Measurements from ENCODE around the gene ATF6.
A peak's percentile ranks its signal among the peaks of the same experiment; 100 is the strongest.

The ATF6 gene

DNA sequence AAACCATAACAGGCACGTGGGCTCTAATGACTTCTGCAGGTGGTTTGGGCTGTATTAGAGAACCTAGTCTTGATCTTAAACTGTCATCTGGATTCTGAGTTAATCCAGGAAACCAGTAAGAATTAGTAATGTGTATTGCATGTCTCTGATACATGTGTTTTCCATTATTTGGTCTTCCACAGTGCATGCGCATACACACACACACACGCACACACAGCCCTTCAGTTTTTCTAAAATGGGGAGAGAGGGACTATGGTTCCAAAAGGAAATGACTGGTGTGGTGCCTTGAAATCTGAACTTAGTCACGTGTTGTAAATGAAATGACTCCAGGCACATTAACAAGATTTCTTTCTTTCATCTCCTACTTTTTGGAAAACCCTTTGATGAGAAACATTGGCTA, 190.0 kb downstream of the ATF6 start:
- peak; percentile 34 for DNase-seq (ENCODE audit: low read depth, low spot score)
- TF ChIP-seq, protein P1, sequence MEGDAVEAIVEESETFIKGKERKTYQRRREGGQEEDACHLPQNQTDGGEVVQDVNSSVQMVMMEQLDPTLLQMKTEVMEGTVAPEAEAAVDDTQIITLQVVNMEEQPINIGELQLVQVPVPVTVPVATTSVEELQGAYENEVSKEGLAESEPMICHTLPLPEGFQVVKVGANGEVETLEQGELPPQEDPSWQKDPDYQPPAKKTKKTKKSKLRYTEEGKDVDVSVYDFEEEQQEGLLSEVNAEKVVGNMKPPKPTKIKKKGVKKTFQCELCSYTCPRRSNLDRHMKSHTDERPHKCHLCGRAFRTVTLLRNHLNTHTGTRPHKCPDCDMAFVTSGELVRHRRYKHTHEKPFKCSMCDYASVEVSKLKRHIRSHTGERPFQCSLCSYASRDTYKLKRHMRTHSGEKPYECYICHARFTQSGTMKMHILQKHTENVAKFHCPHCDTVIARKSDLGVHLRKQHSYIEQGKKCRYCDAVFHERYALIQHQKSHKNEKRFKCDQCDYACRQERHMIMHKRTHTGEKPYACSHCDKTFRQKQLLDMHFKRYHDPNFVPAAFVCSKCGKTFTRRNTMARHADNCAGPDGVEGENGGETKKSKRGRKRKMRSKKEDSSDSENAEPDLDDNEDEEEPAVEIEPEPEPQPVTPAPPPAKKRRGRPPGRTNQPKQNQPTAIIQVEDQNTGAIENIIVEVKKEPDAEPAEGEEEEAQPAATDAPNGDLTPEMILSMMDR (IDR thresholded peaks at IDR 0.05; ENCODE audit: low read depth, low read length): no peak
- H3K4me3 ChIP-seq (ENCODE audit: low read depth, low read length): no peak overlapping the region
- in situ Hi-C loops (cut with HindIII; ENCODE audit: low sequenced_read_pairs): no loop called here

GRCh38 chr1:161956930-161957329, 190.8 kb downstream of the ATF6 start:
- in situ Hi-C loops (cut with HindIII; ENCODE audit: low sequenced_read_pairs): no loop called here
- no peak overlapping the region for H3K4me3 ChIP-seq (ENCODE audit: low read depth, low read length)
- TF ChIP-seq, protein P1 (IDR thresholded peaks at IDR 0.05; ENCODE audit: low read depth, low read length): no peak
- DNase-seq (ENCODE audit: low read depth, low spot score): no peak

GRCh38 chr1:161958425-161958824, 192.3 kb downstream of the ATF6 start:
- H3K4me3 ChIP-seq (ENCODE audit: low read depth, low read length): no peak overlapping the region
- TF ChIP-seq, protein P1 (IDR thresholded peaks at IDR 0.05; ENCODE audit: low read depth, low read length): no peak
- peak; percentile 43 for DNase-seq (ENCODE audit: low read depth, low spot score)
- in situ Hi-C loops (cut with HindIII; ENCODE audit: low sequenced_read_pairs): no loop called here

GRCh38 chr1:161962091-161962887, 196.2 kb downstream of the ATF6 start:
- H3K4me3 ChIP-seq (ENCODE audit: low read depth, low read length): peak overlapping the region; percentile 29
- in situ Hi-C loops (cut with HindIII; ENCODE audit: low sequenced_read_pairs): no loop called here
- TF ChIP-seq, protein P1 (IDR thresholded peaks at IDR 0.05; ENCODE audit: low read depth, low read length): no peak
- DNase-seq (ENCODE audit: low read depth, low spot score): peak; percentile 90

- peak; percentile 56 for DNase-seq (ENCODE audit: low read depth, low spot score)
- TF ChIP-seq, protein P1 (IDR thresholded peaks at IDR 0.05; ENCODE audit: low read depth, low read length): no peak
- in situ Hi-C loops (cut with HindIII; ENCODE audit: low sequenced_read_pairs): no loop called here
- H3K4me3 ChIP-seq (ENCODE audit: low read depth, low read length): no peak overlapping the region
Observed at GRCh38 chr1:161966067-161966466, 199.9 kb downstream of the ATF6 start.

- TF ChIP-seq, protein P1 (IDR thresholded peaks at IDR 0.05; ENCODE audit: low read depth, low read length): no peak
- DNase-seq (ENCODE audit: low read depth, low spot score): no peak
- in situ Hi-C loops (cut with HindIII; ENCODE audit: low sequenced_read_pairs): no loop called here
- no peak overlapping the region for H3K4me3 ChIP-seq (ENCODE audit: low read depth, low read length)
Observed at GRCh38 chr1:161970036-161970435, 203.9 kb downstream of the ATF6 start.
